GOT3 (cell line): Measurements from ENCODE around the gene CLEC5A.
"Not testable (repeated sequence)": the region's sequence is repeated elsewhere in the genome, so short reads cannot be mapped to it uniquely, and the experiment has no call there.

ENCODE experiments used
- DNase-seq: peaks from one replicate; lab custom pipeline; 2025; ENCODE audit warnings: mixed read lengths; lab: John Stamatoyannopoulos, UW

Gene CLEC5A

DNA sequence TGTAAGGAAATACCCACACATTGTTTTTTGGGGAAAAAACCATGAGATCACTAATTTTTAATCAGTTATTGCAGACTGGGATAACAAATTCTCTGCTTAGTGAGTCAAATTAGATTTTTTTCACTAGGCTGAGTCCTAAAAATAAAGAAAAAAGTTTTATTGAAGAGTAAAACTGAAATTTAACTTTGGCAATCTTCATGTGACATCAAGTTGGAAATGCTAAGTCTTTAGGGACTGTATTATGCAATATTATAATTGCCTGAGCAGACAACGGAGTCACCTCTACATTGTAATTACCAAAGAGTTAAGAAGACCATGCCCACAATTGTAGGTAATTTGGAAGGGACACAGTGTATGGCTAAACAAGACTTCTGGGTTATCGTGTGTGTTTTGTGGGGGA is 2.2 kb upstream of the CLEC5A start:
- DNase-seq: no peak

DNA sequence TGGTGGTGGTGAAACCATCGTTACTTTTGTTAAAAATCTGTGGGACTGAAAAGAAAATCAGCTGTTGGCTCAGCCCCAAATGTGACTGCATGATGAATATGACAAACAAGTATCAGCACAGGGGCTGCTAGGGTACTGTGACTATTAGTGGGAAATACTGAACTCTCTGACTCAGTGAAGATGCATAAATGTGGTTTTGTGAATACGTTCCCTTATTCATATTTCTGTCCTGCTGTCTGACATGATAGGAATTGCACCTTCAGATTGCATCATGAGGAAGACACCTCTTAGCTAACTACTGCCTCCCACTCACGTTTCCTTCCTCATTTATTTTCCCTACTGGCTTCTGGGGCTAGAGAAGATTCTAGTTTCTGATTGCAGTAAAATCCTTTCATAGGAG is 1.4 kb downstream of the CLEC5A start:
- DNase-seq: no peak

DNA sequence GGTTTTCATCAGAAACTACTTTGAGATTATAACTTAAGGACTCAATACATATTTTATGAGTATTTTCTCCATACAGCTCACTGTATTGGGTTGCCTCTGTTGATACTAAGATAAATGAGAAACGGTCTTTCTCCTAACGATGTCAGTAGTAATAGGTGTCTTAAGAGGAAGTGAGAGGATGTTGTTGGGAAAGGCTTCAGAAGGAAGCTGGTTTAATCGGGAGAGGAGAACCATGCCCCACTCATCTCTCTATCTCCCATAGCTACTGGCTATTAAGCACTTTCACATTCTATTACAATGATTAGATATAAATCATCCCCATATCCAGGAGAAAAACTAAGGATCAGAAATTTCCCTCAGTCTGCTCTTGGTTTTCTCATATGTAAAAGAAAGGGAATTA is 2.0 kb downstream of the CLEC5A start:
- no peak for DNase-seq

DNA sequence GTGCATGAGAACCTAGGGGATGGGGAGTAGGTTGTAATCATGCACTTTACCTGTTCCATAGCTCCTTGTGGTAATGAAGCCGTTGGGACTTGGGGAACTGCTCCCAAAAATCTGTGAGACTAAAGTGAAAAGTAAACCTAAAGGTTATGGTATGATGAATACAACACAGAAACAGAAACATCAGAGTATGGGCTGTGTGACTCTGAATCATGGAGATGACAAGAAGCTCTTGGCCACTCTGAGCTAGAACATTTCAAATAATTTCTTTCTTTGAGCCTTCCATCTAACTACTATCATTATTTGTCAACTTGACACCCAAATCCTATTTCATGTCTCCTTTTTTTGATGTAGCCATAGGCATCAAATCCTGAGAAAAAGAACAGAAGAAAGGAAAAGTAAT is 2.9 kb downstream of the CLEC5A start:
- no peak for DNase-seq

DNA sequence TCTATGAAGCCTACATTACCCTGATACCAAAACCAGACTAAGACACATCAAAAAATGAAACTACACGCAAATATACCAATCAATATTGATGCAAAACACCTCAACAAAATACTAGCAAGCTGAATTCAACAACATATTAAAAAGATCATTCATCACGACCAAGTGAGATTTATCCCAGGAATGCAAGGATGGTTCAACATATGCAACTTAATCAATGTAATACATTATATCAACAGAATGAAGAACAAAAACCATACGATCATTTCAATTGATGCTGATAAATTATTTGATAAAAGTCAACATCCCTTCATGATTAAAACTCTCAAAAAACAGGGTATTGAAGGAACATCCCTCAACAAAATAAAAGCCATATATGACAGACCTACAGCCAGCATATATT is 5.7 kb downstream of the CLEC5A start:
- DNase-seq: no peak

DNA sequence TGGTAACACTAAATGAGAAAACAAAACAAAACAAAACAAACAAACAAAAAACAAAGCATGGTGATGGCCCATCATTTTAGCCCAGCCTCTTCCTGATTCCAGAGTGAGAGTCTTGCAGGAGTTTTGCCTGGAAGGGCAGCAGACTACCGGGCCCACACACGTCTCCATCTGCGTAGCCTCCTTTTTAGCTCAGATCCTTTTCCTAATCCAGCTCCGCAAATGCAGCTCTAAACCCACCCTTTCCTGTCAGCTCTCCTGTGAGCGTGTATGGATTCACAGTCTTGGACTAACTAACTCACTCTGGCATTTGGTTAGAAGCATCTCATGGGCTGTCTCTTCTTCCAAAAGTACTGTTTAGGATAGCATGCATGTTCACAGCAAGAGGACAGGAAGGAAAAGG is 16.6 kb downstream of the CLEC5A start:
- no peak for DNase-seq

DNA sequence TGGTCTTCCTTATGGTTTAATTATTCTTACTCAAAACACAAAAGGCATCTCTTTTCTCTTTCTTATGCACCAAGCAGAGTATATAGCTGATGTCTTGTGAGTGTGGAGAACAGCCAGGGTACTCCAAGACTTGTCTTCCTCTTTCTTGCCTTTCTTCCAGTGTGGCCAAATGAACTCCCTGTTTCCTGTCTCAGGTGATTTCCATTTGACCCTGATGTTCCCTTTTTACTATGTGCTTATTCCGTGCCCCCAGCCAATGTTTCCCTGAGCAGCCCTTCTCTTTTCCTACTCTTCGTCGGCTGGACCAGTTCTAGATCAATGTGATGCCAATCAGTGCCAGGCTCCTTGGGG is 18.0 kb downstream of the CLEC5A start:
- DNase-seq: no peak

GRCh38 chr7:141928146-141928844 is 18.5 kb downstream of the CLEC5A start:
- no peak for DNase-seq

GRCh38 chr7:141920281-141920680 is 26.5 kb downstream of the CLEC5A start:
- no peak for DNase-seq

- no peak for DNase-seq
Measured at GRCh38 chr7:141916099-141916498, 30.7 kb downstream of the CLEC5A start, which contains the start of gene OR9A4. OR9A4 (plus strand) TSS chr7:141916399; CDS start chr7:141918876, 2,477 bp downstream.

GRCh38 chr7:141915565-141915964 is 31.2 kb downstream of the CLEC5A start:
- no peak for DNase-seq

GRCh38 chr7:141911391-141911790 is 35.4 kb downstream of the CLEC5A start:
- no peak for DNase-seq

GRCh38 chr7:141906285-141906684 is 40.5 kb downstream of the CLEC5A start:
- no peak for DNase-seq

GRCh38 chr7:141899366-141899765 is 47.4 kb downstream of the CLEC5A start:
- DNase-seq: not testable (repeated sequence)

GRCh38 chr7:141891336-141891735 is 55.4 kb downstream of the CLEC5A start:
- DNase-seq: no peak

DNA sequence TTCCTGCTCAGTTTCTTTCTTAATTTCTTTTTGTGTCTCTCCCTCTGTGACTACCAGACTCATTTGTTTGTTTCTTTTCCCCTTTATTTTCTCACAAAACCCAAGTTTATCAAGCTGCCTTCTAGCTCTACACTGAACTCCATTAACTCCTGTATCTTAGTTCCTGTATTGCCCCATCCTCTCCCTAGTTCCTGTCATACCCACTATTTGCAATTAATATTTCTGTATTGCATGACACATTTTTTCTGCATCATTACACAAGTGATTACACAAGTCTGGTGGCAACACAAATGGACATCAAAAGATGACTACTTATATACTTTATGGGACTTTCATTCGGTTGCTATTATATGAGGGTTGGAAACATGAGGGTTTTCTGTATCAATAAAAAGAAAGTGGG is 57.5 kb downstream of the CLEC5A start:
- DNase-seq: no peak

- DNase-seq: no peak
Measured at GRCh38 chr7:141884539-141885225, 62.1 kb downstream of the CLEC5A start.

DNA sequence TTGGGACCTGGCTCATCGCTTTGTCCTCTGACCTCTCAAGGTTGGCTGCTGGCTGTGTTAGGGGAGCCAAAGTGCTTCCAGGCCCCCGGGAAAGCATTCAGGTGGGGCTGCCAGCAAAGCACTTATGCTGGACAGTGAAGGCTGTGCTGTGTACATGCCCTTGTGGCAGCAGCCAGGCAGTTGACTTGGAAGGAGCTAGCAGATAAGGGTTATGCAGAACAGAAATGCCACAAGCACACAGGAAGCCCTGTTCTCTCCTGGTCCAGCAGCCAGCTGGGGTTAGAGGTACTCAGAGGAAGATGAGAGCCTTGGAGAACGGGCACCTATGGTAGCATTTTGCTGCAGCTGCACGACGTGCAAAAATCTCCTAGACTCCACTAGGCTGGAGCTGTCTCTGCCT is 65.8 kb downstream of the CLEC5A start:
- no peak for DNase-seq

DNA sequence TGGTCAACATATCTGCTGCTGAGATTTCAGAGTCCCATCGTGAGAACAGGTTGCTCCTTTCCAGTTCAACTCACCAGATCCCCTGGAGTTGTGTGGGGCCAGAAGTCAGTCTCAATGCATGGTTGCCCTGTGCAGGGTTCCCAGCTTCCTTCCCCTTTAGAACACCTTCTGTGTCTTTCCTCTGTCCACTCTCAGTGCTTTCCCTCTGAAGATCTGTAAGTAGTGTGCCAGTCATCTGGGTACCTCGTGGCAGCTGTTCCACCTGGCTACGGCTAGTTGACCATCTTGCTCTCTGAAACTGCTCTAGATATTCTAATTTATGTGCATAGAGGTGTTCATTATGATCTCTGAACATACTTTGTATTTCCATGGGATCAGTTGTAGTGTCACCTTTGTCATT is 69.4 kb downstream of the CLEC5A start:
- DNase-seq: no peak
